IMR-90 (cell line): ENCODE measurements around the gene GCNT2. TPM values are rescaled to one million over a fixed set of nuclear protein-coding genes. Genes with fewer than 3 reads are reported as not detected.

Experiments
- ATAC-seq: fragments of 200-7000 bp; cut with Tn5 transposase; 2 replicates; pipeline ENCODE4 v1.9.1; 2020; ENCODE audit warnings: low read depth, mild to moderate bottlenecking, moderate library complexity
- BruUV-seq: library from RNA; stranded (reverse); fragments of 400-500 nt; replicated peaks from 2 replicates; lab custom pipeline; 2021; lab: Mats Ljungman, UMichigan
- CTCF ChIA-PET: fragments of 300-600 bp; formaldehyde crosslinking; extraction: SDS; loops from one replicate; lab custom pipeline; 2021; ENCODE audit warnings: antibody characterized with exemption; lab: Yijun Ruan, JAX
- POLR2A ChIA-PET: fragments of 300-600 bp; sonication (Branson Sonifier 250); formaldehyde crosslinking; loops from one replicate; lab custom pipeline; 2022; ENCODE audit warnings: antibody characterized with exemption; ENCODE audit not compliant: unreplicated experiment; lab: Charles Lee
- DNase-seq: peaks from one replicate; pipeline ENCODE4 v3.0.0; 2013
- H2AFZ ChIP-seq: replicated peaks from 2 replicates; pipeline ENCODE3; 2013; ENCODE audit warnings: low read length, mild to moderate bottlenecking; ENCODE audit not compliant: poor library complexity
- H2AK5ac ChIP-seq: 2 replicates; pipeline ENCODE4 v1.6.1; 2013; ENCODE audit warnings: low read depth, low read length, inconsistent platforms
- H2AK9ac ChIP-seq: replicated peaks from 2 replicates; pipeline ENCODE3; 2013; ENCODE audit warnings: mild to moderate bottlenecking, low read depth, low read length, moderate library complexity; ENCODE audit not compliant: poor library complexity
- H2BK120ac ChIP-seq: 2 replicates; pipeline ENCODE4 v1.6.1; 2013; ENCODE audit warnings: low read depth, low read length, inconsistent platforms
- H2BK15ac ChIP-seq: 3 replicates; pipeline ENCODE4 v1.6.1; 2013; ENCODE audit warnings: low read depth, low read length, inconsistent platforms
- H2BK20ac ChIP-seq: 2 replicates; pipeline ENCODE4 v1.6.1; 2013; ENCODE audit warnings: low read depth, mild to moderate bottlenecking, inconsistent platforms, low read length, moderate library complexity
- H2BK5ac ChIP-seq: 2 replicates; pipeline ENCODE4 v1.6.1; 2013; ENCODE audit warnings: mild to moderate bottlenecking, low read depth, low read length, inconsistent platforms; ENCODE audit not compliant: poor library complexity, severe bottlenecking
- H3K14ac ChIP-seq: replicated peaks from 2 replicates; pipeline ENCODE4 v1.6.1; 2013; ENCODE audit warnings: low read depth, low read length, inconsistent platforms
- H3K18ac ChIP-seq: 2 replicates; pipeline ENCODE4 v1.6.1; 2013; ENCODE audit warnings: low read depth, low read length, control low read depth
- H3K23ac ChIP-seq: 2 replicates; pipeline ENCODE4 v1.6.1; 2013; ENCODE audit warnings: low read depth, low read length, inconsistent platforms
- H3K27ac ChIP-seq: 2 replicates; pipeline ENCODE4 v1.5.1; 2013; ENCODE audit warnings: mild to moderate bottlenecking, control low read depth, low read length; ENCODE audit not compliant: insufficient read depth
- H3K27me3 ChIP-seq: 2 replicates; pipeline ENCODE4 v1.6.1; 2013; ENCODE audit warnings: low read length; ENCODE audit not compliant: control insufficient read depth, insufficient read depth
- H3K36me3 ChIP-seq: 2 replicates; pipeline ENCODE4 v1.6.1; 2013; ENCODE audit warnings: low read length, mixed read lengths; ENCODE audit not compliant: control insufficient read depth, insufficient read depth
- H3K4ac ChIP-seq: 2 replicates; pipeline ENCODE4 v1.6.1; 2013; ENCODE audit warnings: low read depth, low read length, inconsistent platforms
- H3K4me1 ChIP-seq: 2 replicates; pipeline ENCODE4 v1.6.1; 2013; ENCODE audit warnings: low read length, mixed read lengths; ENCODE audit not compliant: control insufficient read depth, insufficient read depth
- H3K4me2 ChIP-seq: 2 replicates; pipeline ENCODE4 v1.6.1; 2013; ENCODE audit warnings: low read depth, mild to moderate bottlenecking, control low read depth, low read length, moderate library complexity
- H3K4me3 ChIP-seq: 2 replicates; pipeline ENCODE4 v1.5.1; 2013; ENCODE audit warnings: low read depth, mild to moderate bottlenecking, control low read depth, low read length, moderate library complexity; ENCODE audit not compliant: insufficient read depth
- H3K56ac ChIP-seq: 2 replicates; pipeline ENCODE4 v1.6.1; 2013; ENCODE audit warnings: low read length, inconsistent platforms; ENCODE audit not compliant: insufficient read depth; ENCODE audit errors: extremely low read depth
- H3K79me1 ChIP-seq, 2 experiments: 2 replicates each; pipeline ENCODE4 v1.6.1; 2013; ENCODE audit warnings: low read length in 2 of 2, inconsistent platforms in 1 of 2, low read depth in 1 of 2
- H3K9ac ChIP-seq: 2 replicates; pipeline ENCODE4 v1.6.1; 2013; ENCODE audit warnings: low read depth, low read length, control low read depth
- H3K9me1 ChIP-seq: 2 replicates; pipeline ENCODE4 v1.6.1; 2013; ENCODE audit warnings: low read length, inconsistent platforms; ENCODE audit not compliant: insufficient read depth
- H3K9me3 ChIP-seq: 2 replicates; pipeline ENCODE4 v1.6.1; 2013; ENCODE audit warnings: low read length; ENCODE audit not compliant: control insufficient read depth, insufficient read depth
- H4K20me1 ChIP-seq: 2 replicates; pipeline ENCODE4 v1.6.1; 2013; ENCODE audit warnings: low read length, inconsistent platforms; ENCODE audit not compliant: insufficient read depth
- H4K5ac ChIP-seq: 2 replicates; pipeline ENCODE4 v1.6.1; 2013; ENCODE audit warnings: mild to moderate bottlenecking, low read depth, low read length, control low read depth
- H4K8ac ChIP-seq, 2 experiments: 2 replicates each; pipeline ENCODE4 v1.6.1; 2013; ENCODE audit warnings: low read depth in 2 of 2, low read length in 2 of 2, control low read depth in 1 of 2, inconsistent platforms in 1 of 2
- H4K91ac ChIP-seq: 2 replicates; pipeline ENCODE4 v1.6.1; 2013; ENCODE audit warnings: low read depth, low read length, inconsistent platforms; ENCODE audit not compliant: insufficient read depth
- CHD1 ChIP-seq: IDR thresholded peaks from 2 replicates; pipeline ENCODE4 v1.6.1; 2012; ENCODE audit warnings: low read depth, low read length, improper control_type of control experiment
- ELK1 ChIP-seq: fragments of 150-350 bp; IDR thresholded peaks from 2 replicates; pipeline ENCODE4 v1.6.1; 2016; ENCODE audit warnings: low read depth, mild to moderate bottlenecking, low read length, moderate library complexity, borderline replicate concordance
- FOS ChIP-seq: fragments of 150-350 bp; IDR thresholded peaks from 2 replicates; pipeline ENCODE4 v1.6.1; 2016; ENCODE audit warnings: low read depth, low read length
- MAFK ChIP-seq: IDR thresholded peaks from 2 replicates; pipeline ENCODE4 v1.6.1; 2012; ENCODE audit warnings: low read depth, low read length, improper control_type of control experiment
- MAZ ChIP-seq: IDR thresholded peaks from 2 replicates; pipeline ENCODE4 v1.6.1; 2012; ENCODE audit warnings: low read depth, mild to moderate bottlenecking, low read length, improper control_type of control experiment, moderate library complexity, borderline replicate concordance
- MXI1 ChIP-seq: IDR thresholded peaks from 2 replicates; pipeline ENCODE4 v1.6.1; 2012; ENCODE audit warnings: low read depth, mild to moderate bottlenecking, low read length, moderate library complexity, borderline replicate concordance
- NFE2L2 ChIP-seq: fragments of 150-350 bp; IDR thresholded peaks from 2 replicates; pipeline ENCODE4 v1.6.1; 2016; ENCODE audit warnings: low read depth, mild to moderate bottlenecking, low read length
- POLR2A ChIP-seq: IDR thresholded peaks from 2 replicates; pipeline ENCODE4 v1.6.1; 2012; ENCODE audit warnings: mild to moderate bottlenecking, low read depth, low read length
- RAD21 ChIP-seq: IDR thresholded peaks from 2 replicates; pipeline ENCODE4 v1.6.1; 2012; ENCODE audit warnings: low read length, improper control_type of control experiment
- RFX5 ChIP-seq: IDR thresholded peaks from 2 replicates; pipeline ENCODE4 v1.8.0; 2012; ENCODE audit warnings: low read depth, mild to moderate bottlenecking, low read length, moderate library complexity
- SMC3 ChIP-seq: fragments of 150-350 bp; IDR thresholded peaks from 2 replicates; pipeline ENCODE4 v1.6.1; 2016; ENCODE audit warnings: low read depth, mild to moderate bottlenecking, antibody characterized with exemption, low read length, moderate library complexity
- WGBS, 2 experiments: methylation state at CpG; one replicate each; pipeline versions ENCODE4 v1.1.5 to v1.1.7; 2013; ENCODE audit warnings: missing lambda C conversion rate in 2 of 2; ENCODE audit not compliant: insufficient read length in 1 of 2; ENCODE audit errors: extremely low coverage in 2 of 2; 5-methylcytosine and 5-hydroxymethylcytosine counted together
- dilution Hi-C: fragments of 300-500 bp; cut with HindIII; formaldehyde crosslinking; loops from one replicate; pipeline ENCODE4 v1.14.3; 2018; ENCODE audit warnings: low sequenced_read_pairs; ENCODE audit not compliant: unreplicated experiment
- in situ Hi-C: fragments of 300-500 bp; cut with MboI; formaldehyde crosslinking; loops from 3 replicates; pipeline ENCODE4 v1.14.3; 2019; ENCODE audit warnings: low sequenced_read_pairs, inconsistent platforms, mixed read lengths
- intact Hi-C: fragments of 100-400 bp; cut with micrococcal nuclease; formaldehyde crosslinking; loops from 2 replicates; pipeline ENCODE4 v1.10.0; 2022
- polyA plus RNA-seq, 3 experiments: library from polyadenylated mRNA; depleted of rRNA; stranded (reverse); fragments of >200 nt; gene quantifications; 2 replicates each; pipeline ENCODE4 v1.2.3, GENCODE V29; 2012; ENCODE audit warnings: low replicate concordance in 1 of 3
- total RNA-seq: library from RNA; depleted of rRNA; stranded (reverse); fragments of >200 nt; gene quantifications from 2 replicates; pipeline ENCODE4 v1.2.3, GENCODE V29; 2012
- TF ChIP-seq, protein P1 (sequence below): conservative IDR thresholded peaks from 2 replicates; pipeline ENCODE4 v1.5.1; 2012; ENCODE audit warnings: mild to moderate bottlenecking, low read depth, low read length, improper control_type of control experiment

The GCNT2 gene
- total and polyA plus RNA-seq, 2 of the 4 experiments (the other 2 are of a cell fraction) = 0.34 to 0.90 TPM

DNA sequence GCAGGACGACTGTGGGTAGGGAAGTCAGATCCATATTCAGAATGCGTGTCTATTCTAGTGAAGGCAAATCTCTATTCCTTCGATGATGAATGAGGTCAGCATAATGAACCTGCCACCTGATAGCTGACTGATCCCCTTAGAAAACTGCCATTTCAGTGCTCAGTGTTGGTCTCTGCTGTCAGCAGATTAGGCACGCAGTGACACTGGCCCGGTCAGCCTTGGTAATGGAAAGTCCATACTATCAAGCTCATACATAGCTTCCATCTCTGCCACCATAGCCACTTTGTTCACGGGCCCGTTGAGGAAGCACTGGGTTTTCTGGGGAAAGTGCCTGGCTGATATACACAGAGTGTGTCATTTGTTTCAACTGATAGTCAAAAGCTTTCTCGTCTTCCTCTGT, 119.3 kb downstream of the GCNT2 start:
- Histone ChIP-seq H3K9me1 (no peaks in the 10 kb centered on the region), H3K9ac (no peak overlapping the region), H3K4me3 (no peak overlapping the region), H3K4me1 (no peaks in the 10 kb centered on the region), H3K18ac (no peak overlapping the region), H3K23ac (no peak overlapping the region), H2BK20ac (no peak overlapping the region), H4K5ac (no peak overlapping the region), H3K56ac (no peak overlapping the region), H4K91ac (no peak overlapping the region), H3K27me3 (no peaks in the 10 kb centered on the region), H2BK5ac (no peak overlapping the region), H3K14ac (no peak overlapping the region), H2BK120ac (no peak overlapping the region), H3K79me1 (no peaks in the 10 kb centered on the region), H3K4ac (no peak overlapping the region), H3K4me2 (no peak overlapping the region), H3K9me3 (no peaks in the 10 kb centered on the region; the same call in 1 of the 2 replicates), H3K27ac (no peak overlapping the region), H2AK5ac (no peak overlapping the region), H4K20me1 (no peaks in the 10 kb centered on the region), H2AK9ac (no peak overlapping the region), H3K36me3 (no peaks in the 10 kb centered on the region), H2BK15ac (no peak overlapping the region), H2AFZ (no peak overlapping the region), H4K8ac (no peak overlapping the region)
- intact Hi-C loops (no loop called here), dilution Hi-C loops (no loop called here), in situ Hi-C loops (no loop called here)
- TF ChIP-seq ELK1 = no peak
- TF ChIP-seq MXI1 = no peak
- TF ChIP-seq MAFK = no peak
- no peak for TF ChIP-seq RFX5
- TF ChIP-seq NFE2L2 = no peak
- no peak for TF ChIP-seq CHD1
- no peak for TF ChIP-seq MAZ
- TF ChIP-seq SMC3 = no peak
- no peak for TF ChIP-seq RAD21
- TF ChIP-seq, protein P1, sequence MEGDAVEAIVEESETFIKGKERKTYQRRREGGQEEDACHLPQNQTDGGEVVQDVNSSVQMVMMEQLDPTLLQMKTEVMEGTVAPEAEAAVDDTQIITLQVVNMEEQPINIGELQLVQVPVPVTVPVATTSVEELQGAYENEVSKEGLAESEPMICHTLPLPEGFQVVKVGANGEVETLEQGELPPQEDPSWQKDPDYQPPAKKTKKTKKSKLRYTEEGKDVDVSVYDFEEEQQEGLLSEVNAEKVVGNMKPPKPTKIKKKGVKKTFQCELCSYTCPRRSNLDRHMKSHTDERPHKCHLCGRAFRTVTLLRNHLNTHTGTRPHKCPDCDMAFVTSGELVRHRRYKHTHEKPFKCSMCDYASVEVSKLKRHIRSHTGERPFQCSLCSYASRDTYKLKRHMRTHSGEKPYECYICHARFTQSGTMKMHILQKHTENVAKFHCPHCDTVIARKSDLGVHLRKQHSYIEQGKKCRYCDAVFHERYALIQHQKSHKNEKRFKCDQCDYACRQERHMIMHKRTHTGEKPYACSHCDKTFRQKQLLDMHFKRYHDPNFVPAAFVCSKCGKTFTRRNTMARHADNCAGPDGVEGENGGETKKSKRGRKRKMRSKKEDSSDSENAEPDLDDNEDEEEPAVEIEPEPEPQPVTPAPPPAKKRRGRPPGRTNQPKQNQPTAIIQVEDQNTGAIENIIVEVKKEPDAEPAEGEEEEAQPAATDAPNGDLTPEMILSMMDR = no peak
- TF ChIP-seq FOS = no peak
- TF ChIP-seq POLR2A = no peak
- 100% methylated on average over 1 of the region's 8 CpGs; no CpG with 5 or more reads in 1 of the 2 experiments for WGBS, 2 experiments
- CTCF ChIA-PET = no interaction called here
- ATAC-seq (no peak), DNase-seq (no peak)
- no TSS peak for BruUV-seq
- POLR2A ChIA-PET = no interaction called here
